A204.1 (cell line): Measurements from ENCODE around the gene GPR137C.

Experiments
- FAIRE-seq: peaks from 2 replicates; lab custom pipeline; 2012; peaks lifted over from hg19 to GRCh38; lab: Jason Lieb, UNC

The GPR137C gene

GRCh38 chr14:52552063-52552988, at the start of gene GPR137C, which contains the start of gene TXNDC16:
Gene GPR137C, plus strand, starts transcription at chr14:52552836. Its CDS starts 312 bp downstream, at chr14:52553148.
Gene TXNDC16, minus strand, starts transcription at chr14:52552505. Its CDS starts 8,948 bp downstream, at chr14:52543557.
- FAIRE-seq: peak; percentile 98

DNA sequence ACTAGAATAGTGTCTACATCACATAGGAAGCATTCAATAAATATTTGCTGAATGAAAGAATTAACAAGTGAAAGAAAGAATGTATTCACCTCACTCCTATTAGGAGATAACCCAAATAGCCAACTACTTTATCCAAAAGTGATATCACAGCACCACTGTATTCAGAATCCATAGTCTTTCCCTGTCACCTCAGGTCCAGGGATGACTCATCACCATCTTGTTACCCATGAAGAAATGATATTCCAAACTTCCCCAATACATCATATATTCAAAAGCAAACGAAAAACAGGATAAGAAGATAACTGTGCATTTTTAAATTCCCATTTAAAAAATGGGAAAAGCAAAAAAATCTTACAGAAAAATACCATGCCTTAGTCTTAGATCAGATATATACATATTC, 39.4 kb upstream of the GPR137C start:
- FAIRE-seq: no peak

- FAIRE-seq: no peak
These were observed 38.4 kb upstream of the GPR137C start for GRCh38 chr14:52514046-52514811.

DNA sequence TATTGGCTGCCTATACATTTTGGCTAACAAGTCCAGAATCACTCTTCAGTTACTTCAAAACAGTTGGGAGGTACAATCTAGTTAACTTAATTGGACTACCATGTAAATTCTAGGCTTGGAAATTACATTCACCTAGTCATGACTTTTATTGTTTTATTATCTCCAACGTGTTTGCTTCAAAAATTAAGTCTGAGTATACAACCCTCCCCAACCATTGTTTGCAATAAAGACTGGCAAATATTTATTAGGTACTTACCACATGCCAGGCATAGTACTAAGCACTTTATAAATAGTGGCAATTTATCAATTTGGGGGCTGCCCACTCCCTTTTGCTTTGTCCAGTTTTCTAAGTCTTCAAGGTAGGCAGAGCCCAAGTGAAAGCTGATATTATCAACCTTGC, 30.6 kb upstream of the GPR137C start:
- FAIRE-seq: no peak

DNA sequence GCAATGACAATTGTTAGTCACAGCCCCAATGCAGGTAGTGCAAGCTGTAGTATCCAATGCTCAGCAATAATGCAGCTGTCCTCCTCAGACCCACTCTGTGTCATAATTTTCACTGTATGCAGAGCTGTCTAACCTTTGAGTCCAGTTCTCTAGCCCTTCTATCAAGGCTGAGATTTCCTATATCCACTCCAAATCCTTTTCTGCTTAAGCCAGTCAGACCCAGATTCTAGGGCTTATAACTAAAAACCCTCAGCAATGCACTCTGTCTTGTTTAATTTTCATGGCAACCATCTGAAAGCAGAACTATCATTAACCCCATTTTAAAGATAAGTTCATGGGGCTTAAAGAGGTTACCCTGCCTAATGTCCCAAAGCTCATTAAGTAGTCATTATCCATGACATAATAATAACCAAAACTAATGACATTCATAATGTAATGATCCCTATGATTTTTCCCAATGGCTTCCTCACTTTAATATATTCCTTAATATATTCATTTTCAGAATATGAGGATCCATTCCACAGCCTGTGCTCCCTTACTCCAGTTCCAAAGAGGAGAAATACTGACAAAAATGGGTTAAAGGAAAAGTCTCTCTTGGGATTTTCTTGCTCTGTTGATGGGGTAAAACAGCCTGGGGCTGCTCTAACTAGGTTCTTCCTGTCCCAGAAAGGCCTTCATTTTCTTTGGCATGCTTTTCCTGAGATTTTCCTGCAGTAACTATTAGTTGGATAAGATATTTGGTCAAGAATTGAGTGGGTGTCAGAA, 29.9 kb upstream of the GPR137C start:
- no peak for FAIRE-seq

- FAIRE-seq: no peak
These were observed 25.6 kb upstream of the GPR137C start for GRCh38 chr14:52527052-52527451.

GRCh38 chr14:52531481-52531880, 21.2 kb upstream of the GPR137C start:
- FAIRE-seq: no peak

DNA sequence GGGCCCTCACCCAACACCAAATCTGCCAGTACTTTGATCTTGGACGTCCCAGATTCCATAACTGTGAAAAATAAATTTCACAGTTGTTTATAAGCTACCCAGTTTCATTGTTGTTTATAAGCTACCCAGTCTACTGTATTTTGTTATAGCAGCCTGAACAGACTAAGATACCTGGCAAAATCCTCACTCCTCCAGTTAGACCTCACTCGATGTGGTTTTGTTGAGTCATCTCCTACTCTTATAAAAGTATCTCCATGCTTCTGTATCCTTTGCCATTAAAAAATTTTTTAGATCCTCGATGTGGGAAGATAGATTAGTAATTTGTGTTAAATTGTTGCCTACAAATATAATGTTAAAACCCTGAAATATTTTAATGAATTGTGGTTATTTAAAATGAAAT, 16.4 kb upstream of the GPR137C start:
- FAIRE-seq: no peak

- no peak for FAIRE-seq
These were observed 14.0 kb upstream of the GPR137C start for GRCh38 chr14:52538623-52539022.

DNA sequence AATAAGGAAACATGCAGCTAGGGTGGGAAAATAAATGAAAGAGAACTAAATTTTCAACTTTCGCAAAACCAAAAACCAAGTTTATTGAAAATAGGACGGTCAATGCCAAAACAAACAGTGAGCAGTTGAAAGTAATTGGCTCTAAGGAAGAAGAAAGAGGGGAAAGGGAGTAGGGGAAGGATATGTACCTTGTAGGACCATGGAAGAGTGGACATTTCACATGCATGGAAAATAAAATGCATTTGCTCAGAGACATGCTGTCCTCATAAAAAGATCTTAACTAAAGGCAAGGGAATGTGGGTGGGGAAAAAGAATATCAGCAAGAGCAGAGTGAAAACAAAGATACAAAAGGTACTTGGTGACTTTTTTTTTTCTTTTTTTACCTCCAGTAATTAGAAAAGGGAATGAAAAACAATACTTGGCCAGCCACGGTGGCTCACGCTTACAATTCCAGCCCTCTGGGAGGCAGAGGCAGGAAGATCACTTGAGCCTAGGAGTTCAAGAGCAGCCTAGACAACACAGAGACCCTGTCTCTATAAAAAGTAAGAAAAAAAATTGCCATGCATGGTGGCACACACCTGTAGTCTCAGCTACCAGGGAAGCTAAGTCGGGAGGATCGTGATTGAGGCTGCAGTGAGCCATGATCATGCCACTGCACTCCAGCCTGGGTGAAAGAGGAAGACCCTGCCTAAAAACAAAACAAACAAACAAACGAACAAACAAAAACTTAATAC, 6.9 kb upstream of the GPR137C start:
- no peak for FAIRE-seq

DNA sequence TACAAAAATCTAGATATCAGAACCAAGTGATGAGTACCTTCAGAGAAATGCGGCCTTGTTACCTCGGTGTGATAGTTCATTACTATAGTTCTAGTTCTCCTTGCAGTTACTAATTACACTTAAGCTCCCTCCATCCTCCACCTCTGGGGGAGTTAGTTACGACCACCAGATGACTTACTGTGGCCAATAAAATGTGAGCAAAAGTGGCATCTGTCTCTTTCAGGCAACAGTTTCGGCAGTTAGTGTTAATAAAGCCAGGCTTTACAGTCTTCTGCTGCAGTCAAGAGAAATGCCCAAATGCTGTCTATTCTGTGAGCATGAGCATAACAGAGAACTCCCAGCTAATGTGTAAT, 6.3 kb upstream of the GPR137C start:
- no peak for FAIRE-seq

- no peak for FAIRE-seq
These were observed 5.6 kb upstream of the GPR137C start for GRCh38 chr14:52547027-52547426.

DNA sequence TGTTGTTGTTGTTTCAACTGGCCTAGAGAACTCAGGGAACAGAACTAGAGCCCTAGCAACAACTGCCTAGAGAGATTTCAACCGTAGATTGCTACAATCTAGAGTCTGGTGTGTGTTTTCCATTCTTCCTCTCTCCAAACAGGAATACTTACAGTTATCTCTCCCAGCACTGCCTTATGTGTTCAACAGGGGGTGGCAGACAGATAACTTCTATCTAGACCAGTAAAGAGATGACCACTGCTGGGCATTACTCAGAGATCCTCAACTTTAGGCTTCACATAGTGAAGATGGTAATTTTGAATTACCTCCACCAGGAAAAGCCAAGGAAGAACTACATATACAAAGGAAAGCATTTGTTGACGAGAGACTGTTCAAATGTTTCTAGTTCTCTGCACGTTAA, 5.1 kb upstream of the GPR137C start:
- FAIRE-seq: no peak

GRCh38 chr14:52550661-52551060, 2.0 kb upstream of the GPR137C start:
- no peak for FAIRE-seq

GRCh38 chr14:52551205-52551604, 1.4 kb upstream of the GPR137C start:
- FAIRE-seq: no peak

DNA sequence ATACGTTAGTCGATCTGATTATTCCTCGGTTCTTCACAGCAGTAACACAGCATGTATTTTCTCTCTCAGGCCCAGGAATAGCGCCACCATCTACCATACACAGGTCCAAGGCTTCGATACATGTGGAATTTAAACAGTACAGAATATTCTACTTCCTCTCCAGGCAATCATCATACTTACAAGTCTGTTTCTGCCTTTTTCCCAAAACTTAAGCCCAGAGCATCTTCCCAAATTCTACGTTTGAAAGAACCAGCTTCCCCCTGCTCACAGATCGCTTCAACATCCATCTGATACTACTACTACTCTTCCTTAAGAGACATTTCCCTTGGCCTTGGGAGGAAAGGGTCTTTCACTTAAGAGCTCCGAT, 957 bp upstream of the GPR137C start:
- FAIRE-seq: no peak

DNA sequence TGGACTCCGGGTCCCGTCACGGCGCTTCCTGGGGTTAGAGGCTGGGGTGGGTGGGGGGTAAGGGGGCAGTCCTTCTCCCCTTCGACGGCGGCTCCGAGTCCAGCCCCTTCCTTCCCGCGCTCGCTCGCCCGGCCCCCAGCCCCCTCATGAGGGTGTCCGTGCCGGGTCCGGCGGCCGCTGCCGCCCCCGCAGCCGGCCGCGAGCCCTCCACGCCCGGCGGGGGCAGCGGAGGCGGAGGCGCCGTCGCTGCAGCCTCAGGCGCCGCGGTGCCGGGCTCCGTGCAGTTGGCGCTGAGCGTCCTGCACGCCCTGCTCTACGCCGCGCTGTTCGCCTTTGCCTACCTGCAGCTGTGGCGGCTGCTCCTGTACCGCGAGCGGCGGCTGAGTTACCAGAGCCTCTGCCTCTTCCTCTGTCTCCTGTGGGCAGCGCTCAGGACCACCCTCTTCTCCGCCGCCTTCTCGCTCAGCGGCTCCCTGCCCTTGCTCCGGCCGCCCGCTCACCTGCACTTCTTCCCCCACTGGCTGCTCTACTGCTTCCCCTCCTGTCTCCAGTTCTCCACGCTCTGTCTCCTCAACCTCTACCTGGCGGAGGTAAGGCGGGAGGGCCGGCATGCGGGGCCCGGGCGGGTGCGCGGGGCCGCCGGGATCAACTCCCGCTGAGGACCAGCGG, 500 bp downstream of the GPR137C start:
- FAIRE-seq: no peak

DNA sequence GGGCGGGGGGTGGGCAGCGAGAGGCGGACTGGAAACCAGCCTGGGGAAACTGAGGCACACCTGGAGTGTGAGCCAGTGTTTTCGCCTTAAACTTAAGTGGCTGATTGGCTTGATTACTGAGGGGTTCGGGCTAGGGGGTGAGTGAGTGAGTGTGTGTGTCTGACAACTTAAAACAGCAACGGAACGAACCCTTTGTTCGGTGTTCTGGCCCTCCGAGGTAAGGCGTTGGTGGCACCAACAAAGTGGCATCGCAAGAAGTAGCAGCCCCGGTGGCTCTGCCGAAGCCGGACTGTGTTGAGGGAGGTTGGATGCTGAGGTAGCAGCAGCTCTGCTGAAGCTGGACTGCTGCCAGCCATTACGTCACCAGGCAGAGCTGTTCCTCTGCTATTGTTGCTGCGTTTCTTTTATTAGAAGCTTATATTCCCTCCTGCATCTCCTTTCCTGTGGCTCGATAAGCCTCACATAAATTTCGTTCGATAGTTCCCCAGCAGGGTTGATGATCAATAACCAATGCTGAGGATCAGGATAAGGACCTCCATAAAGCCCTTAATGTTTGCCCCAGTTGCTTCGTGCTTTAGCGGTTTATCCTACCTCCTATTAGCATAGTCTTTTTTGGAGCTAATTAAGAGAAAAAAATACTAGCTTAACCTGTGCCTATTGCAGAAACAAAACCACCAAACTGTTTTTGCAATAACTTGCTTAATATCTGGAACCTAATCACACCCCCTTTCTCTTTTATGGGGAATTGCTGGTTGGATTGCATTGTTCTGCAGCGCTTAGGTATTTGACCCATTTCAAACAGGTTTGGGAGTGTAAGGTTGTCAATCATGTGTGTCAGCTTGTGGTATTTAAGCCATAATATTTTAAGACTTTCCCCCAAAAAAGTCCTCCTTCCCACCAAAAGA, 1.3 kb downstream of the GPR137C start:
- no peak for FAIRE-seq

- peak; percentile 51 for FAIRE-seq
These were observed 6.1 kb downstream of the GPR137C start for GRCh38 chr14:52558688-52559087.

- FAIRE-seq: no peak
These were observed 10.5 kb downstream of the GPR137C start for GRCh38 chr14:52563120-52563519.
